ENCODE data around the gene MRPS23. TPM values are rescaled to one million over a fixed set of nuclear protein-coding genes. Genes with fewer than 3 reads are reported as not detected.

The MRPS23 gene
- total and polyA plus RNA-seq, 2 of the 4 experiments (the other 2 are of a cell fraction) = 23.5 to 37.3 TPM

DNA sequence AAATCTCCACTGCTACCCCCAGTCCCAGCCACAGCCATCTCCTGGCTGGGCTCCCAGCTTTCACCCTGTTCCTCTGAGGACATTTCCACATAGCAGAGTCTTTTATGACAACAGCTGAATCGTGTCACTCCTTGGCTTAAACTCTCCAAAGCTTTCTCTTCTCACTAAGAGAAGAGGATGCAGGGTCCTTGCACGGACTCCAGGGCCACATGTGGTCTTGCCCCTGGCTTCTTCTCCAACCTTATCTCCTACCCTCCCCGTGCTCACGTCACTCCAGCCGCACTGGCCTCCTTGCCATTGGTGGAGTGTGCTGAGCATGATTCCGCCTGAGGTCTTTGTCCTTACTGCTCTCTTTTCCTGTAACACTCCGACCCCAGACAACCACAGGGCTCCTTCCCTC, 64.8 kb downstream of the MRPS23 start:
- Histone ChIP-seq H3K36me3 (ENCODE audit: control insufficient read depth, insufficient read depth, low read length) (no peaks in the 10 kb centered on the region), H2AK5ac (ENCODE audit: low read depth, low read length) (no peak overlapping the region), H2BK5ac (ENCODE audit: low read depth, low read length, poor library complexity, severe bottlenecking) (no peak overlapping the region), H3K27ac (ENCODE audit: insufficient read depth, low read length) (no peak overlapping the region), H3K9me1 (ENCODE audit: insufficient read depth, low read length) (no peaks in the 10 kb centered on the region), H3K23ac (ENCODE audit: low read depth, low read length) (no peak overlapping the region), H3K4me3 (ENCODE audit: insufficient read depth, low read depth, low read length) (no peak overlapping the region), H2AFZ (replicated peaks; ENCODE audit: low read length, poor library complexity) (no peak overlapping the region), H3K18ac (ENCODE audit: low read depth, low read length) (no peak overlapping the region), H2BK20ac (ENCODE audit: low read depth, low read length) (no peak overlapping the region), H4K91ac (ENCODE audit: insufficient read depth, low read depth, low read length) (no peak overlapping the region), H4K5ac (ENCODE audit: low read depth, low read length) (no peak overlapping the region), H2BK120ac (ENCODE audit: low read depth, low read length) (no peak overlapping the region), H2AK9ac (replicated peaks; ENCODE audit: low read depth, low read length, poor library complexity) (no peak overlapping the region), H3K4ac (ENCODE audit: low read depth, low read length) (no peak overlapping the region), H3K4me2 (ENCODE audit: low read depth, low read length) (no peak overlapping the region), H3K14ac (replicated peaks; ENCODE audit: low read depth, low read length) (no peak overlapping the region), H4K20me1 (ENCODE audit: insufficient read depth, low read length) (no peaks in the 10 kb centered on the region), H3K9ac (ENCODE audit: low read depth, low read length) (no peak overlapping the region), H4K8ac (ENCODE audit: low read depth in 2 of 2, low read length in 2 of 2) (no peak overlapping the region), H3K9me3 (ENCODE audit: control insufficient read depth, insufficient read depth, low read length) (no peaks in the 10 kb centered on the region), H2BK15ac (ENCODE audit: low read depth, low read length) (no peak overlapping the region), H3K79me1 (ENCODE audit: low read depth in 1 of 2, low read length in 2 of 2) (no peaks in the 10 kb centered on the region), H3K4me1 (ENCODE audit: control insufficient read depth, insufficient read depth, low read length) (peaks cover 2% of the 10 kb centered on the region; the same call in 1 of the 2 replicates), H3K27me3 (ENCODE audit: control insufficient read depth, insufficient read depth, low read length) (peaks cover 46% of the 10 kb centered on the region), H3K56ac (ENCODE audit: extremely low read depth, insufficient read depth, low read length) (no peak overlapping the region)
- dilution Hi-C loops (cut with HindIII; ENCODE audit: low sequenced_read_pairs, unreplicated experiment) (no loop called here), in situ Hi-C loops (cut with MboI; ENCODE audit: low sequenced_read_pairs) (no loop called here), intact Hi-C loops (cut with micrococcal nuclease) (no loop called here)
- no peak for DNase-seq
- ATAC-seq (ENCODE audit: low read depth) = no peak
- ChIA-PET CTCF (interaction anchor here (0.6 to 1.4 kb wide), 2 partner anchors 12 to 323 kb away, joined by 3 read pairs; no protein-coding TSS in a partner anchor), POLR2A (ENCODE audit: unreplicated experiment) (no interaction called here)
- BruUV-seq (replicated peaks) = no TSS peak
- 14% methylated on average over 4 of the region's 7 CpGs; no CpG with 5 or more reads in 1 of the 2 experiments for WGBS, 2 experiments (ENCODE audit: extremely low coverage in 2 of 2, insufficient read length in 1 of 2)
- TF ChIP-seq NFE2L2 (IDR thresholded peaks at IDR 0.05; ENCODE audit: low read depth, low read length) (no peak), CEBPB (IDR thresholded peaks at IDR 0.05; ENCODE audit: low read depth, low read length) (no peak), RFX5 (IDR thresholded peaks at IDR 0.05; ENCODE audit: low read depth, low read length) (no peak), RAD21 (IDR thresholded peaks at IDR 0.05; ENCODE audit: low read length) (no peak), CHD1 (IDR thresholded peaks at IDR 0.05; ENCODE audit: low read depth, low read length) (no peak), ELK1 (IDR thresholded peaks at IDR 0.05; ENCODE audit: borderline replicate concordance, low read depth, low read length) (no peak), CTCF (conservative IDR thresholded peaks at IDR 0.05; ENCODE audit: low read depth, low read length) (no peak), MAFK (IDR thresholded peaks at IDR 0.05; ENCODE audit: low read depth, low read length) (no peak), MAZ (IDR thresholded peaks at IDR 0.05; ENCODE audit: borderline replicate concordance, low read depth, low read length) (no peak), POLR2A (IDR thresholded peaks at IDR 0.05; ENCODE audit: low read depth, low read length) (no peak), USF2 (IDR thresholded peaks at IDR 0.05; ENCODE audit: low read depth, low read length) (no peak), FOS (IDR thresholded peaks at IDR 0.05; ENCODE audit: low read depth, low read length) (no peak), MXI1 (IDR thresholded peaks at IDR 0.05; ENCODE audit: borderline replicate concordance, low read depth, low read length) (no peak), RCOR1 (IDR thresholded peaks at IDR 0.05; ENCODE audit: insufficient replicate concordance, low read length) (no peak), BHLHE40 (IDR thresholded peaks at IDR 0.05; ENCODE audit: low read depth, low read length) (no peak), SMC3 (IDR thresholded peaks at IDR 0.05; ENCODE audit: low read depth, low read length) (no peak)

All from IMR-90 (cell line).